GM12875 (cell line): ENCODE data around the gene PTPRF.

Experiments
- H3K4me3 ChIP-seq: one replicate; pipeline ENCODE4 v1.5.1; 2011; ENCODE audit warnings: low read depth, low read length, control low read depth
- CTCF ChIP-seq: IDR thresholded peaks from 2 replicates; pipeline ENCODE4 v1.5.1; 2011; ENCODE audit warnings: low read depth, mild to moderate bottlenecking, control low read depth, inconsistent platforms, low read length, moderate library complexity, borderline replicate concordance; ENCODE audit not compliant: insufficient read depth

Gene PTPRF

GRCh38 chr1:43669878-43670277 lies 139.2 kb downstream of the PTPRF start:
- TF ChIP-seq CTCF: no peak
- no peak overlapping the region for H3K4me3 ChIP-seq

GRCh38 chr1:43671193-43671592 lies 140.5 kb downstream of the PTPRF start:
- no peak for TF ChIP-seq CTCF
- H3K4me3 ChIP-seq: no peak overlapping the region

- no peak overlapping the region for H3K4me3 ChIP-seq
Measured at GRCh38 chr1:43671626-43672330, 141.1 kb downstream of the PTPRF start.

GRCh38 chr1:43673261-43673660 lies 142.6 kb downstream of the PTPRF start:
- TF ChIP-seq CTCF: no peak
- H3K4me3 ChIP-seq: no peak overlapping the region

More at GRCh38 chr1:43671626-43672330, 141.1 kb downstream of the PTPRF start:
- TF ChIP-seq CTCF: no peak
